Activated T-cell treated with anti-CD3 and anti-CD28 coated beads for 4 hours (primary cell): ENCODE results near the gene KLHL40.

ENCODE experiments used
- DNase-seq: peaks from one replicate; pipeline ENCODE4 v3.0.0-alpha.2; 2020

The KLHL40 gene

GRCh38 chr3:42728668-42729364 is 43.5 kb downstream of the KLHL40 start:
- no peak for DNase-seq

- DNase-seq, result no peak
Measured at GRCh38 chr3:42729404-42730145, 44.2 kb downstream of the KLHL40 start.

- DNase-seq, result no peak
Measured at GRCh38 chr3:42730294-42730693, 45.0 kb downstream of the KLHL40 start.

- DNase-seq, result no peak
Measured at GRCh38 chr3:42730706-42731420, 45.5 kb downstream of the KLHL40 start.

- no peak for DNase-seq
Measured at GRCh38 chr3:42731476-42732195, 46.3 kb downstream of the KLHL40 start.

GRCh38 chr3:42732196-42732828 is 47.0 kb downstream of the KLHL40 start:
- DNase-seq, result no peak

- DNase-seq, result no peak
Measured at GRCh38 chr3:42732829-42733459, 47.6 kb downstream of the KLHL40 start.

GRCh38 chr3:42733501-42734262 is 48.3 kb downstream of the KLHL40 start:
- DNase-seq, result no peak

GRCh38 chr3:42734263-42734860 is 49.0 kb downstream of the KLHL40 start:
- DNase-seq, result no peak

GRCh38 chr3:42735019-42735418 is 49.7 kb downstream of the KLHL40 start:
- DNase-seq, result no peak

GRCh38 chr3:42735615-42736014 is 50.3 kb downstream of the KLHL40 start:
- DNase-seq, result no peak

GRCh38 chr3:42736081-42736480 is 50.7 kb downstream of the KLHL40 start:
- DNase-seq, result no peak

GRCh38 chr3:42736531-42736930 is 51.2 kb downstream of the KLHL40 start:
- DNase-seq, result no peak

GRCh38 chr3:42739401-42740158 is 54.2 kb downstream of the KLHL40 start:
- DNase-seq, result no peak

- no peak for DNase-seq
Measured at GRCh38 chr3:42741796-42742195, 56.5 kb downstream of the KLHL40 start.
